ENCODE results near the gene FRA10AC1. TPM values are rescaled to one million over a fixed set of nuclear protein-coding genes. Genes with fewer than 3 reads are reported as not detected.

The FRA10AC1 gene
- total RNA-seq, 1 experiment from 2014 or later: 20.3 TPM

DNA sequence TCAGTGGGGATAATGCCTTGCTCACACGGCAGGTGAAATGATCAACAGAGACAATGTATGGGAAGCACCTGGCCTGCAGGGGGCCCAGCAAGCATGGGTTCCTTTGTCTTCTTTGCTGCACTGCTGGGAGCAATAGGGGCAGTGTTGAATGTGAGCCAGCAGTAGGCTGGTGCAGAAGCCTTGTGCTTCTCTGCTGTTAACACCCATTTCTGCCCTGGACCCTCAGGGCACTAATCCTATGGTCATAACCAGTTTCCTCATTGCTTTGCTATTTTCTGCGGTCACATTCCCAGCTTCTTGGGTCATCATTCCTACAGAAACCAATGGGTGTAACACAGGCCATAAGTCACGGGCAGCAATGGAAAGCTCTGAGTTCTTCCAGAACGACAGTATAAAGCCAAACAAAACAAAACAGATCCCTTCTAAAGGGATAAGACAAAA is 44.5 kb upstream of the FRA10AC1 start:
- in situ Hi-C loops (cut with HindIII; ENCODE audit: low pct_unique_long_range_greater_than_20kb, low sequenced_read_pairs): no loop called here
- POLR2A ChIA-PET: interaction anchor here (0.6 kb wide), 1 partner anchor 30 kb away, joined by 4 read pairs; no protein-coding TSS in a partner anchor
- ATAC-seq (peak; percentile 91), DNase-seq (ENCODE audit: low read depth, low spot score) (peak; percentile 92)
- TF ChIP-seq POLR2AphosphoS5 (IDR thresholded peaks at IDR 0.05; ENCODE audit: low read depth, low read length) (peak; percentile 40; the same call in 1 of the 2 replicates), REST (IDR thresholded peaks at IDR 0.05; ENCODE audit: insufficient read depth in 1 of 2, low read depth in 2 of 2, low read length in 1 of 2) (no peak)
- TF ChIP-seq, protein P1, sequence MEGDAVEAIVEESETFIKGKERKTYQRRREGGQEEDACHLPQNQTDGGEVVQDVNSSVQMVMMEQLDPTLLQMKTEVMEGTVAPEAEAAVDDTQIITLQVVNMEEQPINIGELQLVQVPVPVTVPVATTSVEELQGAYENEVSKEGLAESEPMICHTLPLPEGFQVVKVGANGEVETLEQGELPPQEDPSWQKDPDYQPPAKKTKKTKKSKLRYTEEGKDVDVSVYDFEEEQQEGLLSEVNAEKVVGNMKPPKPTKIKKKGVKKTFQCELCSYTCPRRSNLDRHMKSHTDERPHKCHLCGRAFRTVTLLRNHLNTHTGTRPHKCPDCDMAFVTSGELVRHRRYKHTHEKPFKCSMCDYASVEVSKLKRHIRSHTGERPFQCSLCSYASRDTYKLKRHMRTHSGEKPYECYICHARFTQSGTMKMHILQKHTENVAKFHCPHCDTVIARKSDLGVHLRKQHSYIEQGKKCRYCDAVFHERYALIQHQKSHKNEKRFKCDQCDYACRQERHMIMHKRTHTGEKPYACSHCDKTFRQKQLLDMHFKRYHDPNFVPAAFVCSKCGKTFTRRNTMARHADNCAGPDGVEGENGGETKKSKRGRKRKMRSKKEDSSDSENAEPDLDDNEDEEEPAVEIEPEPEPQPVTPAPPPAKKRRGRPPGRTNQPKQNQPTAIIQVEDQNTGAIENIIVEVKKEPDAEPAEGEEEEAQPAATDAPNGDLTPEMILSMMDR (IDR thresholded peaks at IDR 0.05): peak; percentile 77
- no TSS peak for BruUV-seq (replicated peaks)
- Histone ChIP-seq H3K27ac (ENCODE audit: low read length) (no peak overlapping the region), H3K36me3 (ENCODE audit: control insufficient read depth, insufficient read depth, low read length) (no peaks in the 10 kb centered on the region), H3K4me1 (ENCODE audit: control insufficient read depth, insufficient read depth, low read length) (peaks cover 17% of the 10 kb centered on the region), H3K4me3 (ENCODE audit: low read depth in 2 of 2, low read length in 2 of 2) (no peak overlapping the region), H3K9me3 (ENCODE audit: control insufficient read depth, insufficient read depth, low read depth, low read length) (no peaks in the 10 kb centered on the region), H3K27me3 (ENCODE audit: control insufficient read depth, insufficient read depth, low read length) (no peaks in the 10 kb centered on the region)
- CTCF ChIA-PET: interaction anchor here (0.6 to 4.3 kb wide), 3 partner anchors 68 to 774 kb away, joined by 4 to 51 read pairs (median 10); no protein-coding TSS in a partner anchor
- intact Hi-C loops (cut with micrococcal nuclease; ENCODE audit: unreplicated experiment): no loop called here

DNA sequence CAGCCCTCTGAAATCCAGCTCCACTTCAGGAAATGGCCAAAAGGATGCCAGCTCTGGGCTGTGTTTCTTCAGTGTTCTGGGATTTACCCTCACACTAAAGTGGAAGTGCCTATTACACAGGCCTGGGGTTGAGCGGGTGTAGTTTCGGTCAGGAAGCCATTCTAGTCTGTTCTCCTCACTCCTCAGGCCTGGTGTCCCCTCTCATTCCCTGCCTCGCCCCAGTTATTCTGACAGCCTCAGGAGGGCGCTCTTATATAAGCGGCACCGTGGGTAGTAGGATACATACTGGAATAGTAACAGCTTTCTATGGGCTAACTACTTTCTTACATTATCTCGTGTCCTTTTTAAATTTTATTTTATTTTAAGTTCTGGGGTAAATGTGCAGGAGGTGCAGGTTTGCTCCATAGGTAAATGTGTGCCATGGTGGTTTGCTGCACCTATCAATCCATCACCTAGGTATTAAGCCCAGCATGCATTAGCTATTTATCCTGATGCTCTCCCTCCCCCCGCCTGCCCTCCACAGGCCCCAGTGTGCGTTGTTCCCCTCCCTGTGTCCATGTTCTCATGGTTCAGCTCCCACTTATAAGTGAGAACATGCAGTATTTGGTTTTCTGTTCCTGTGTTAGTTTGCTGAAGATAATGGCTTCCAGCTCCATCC is 43.1 kb upstream of the FRA10AC1 start:
- in situ Hi-C loops (cut with HindIII; ENCODE audit: low pct_unique_long_range_greater_than_20kb, low sequenced_read_pairs): no loop called here
- ChIA-PET POLR2A (no interaction called here), CTCF (interaction anchor here (0.5 to 4.3 kb wide), 7 partner anchors 9 to 337 kb away, joined by 3 to 51 read pairs (median 4); partner anchors contain the start of gene LGI1)
- TF ChIP-seq, protein P1 (IDR thresholded peaks at IDR 0.05): peak; percentile 87
- no peak for TF ChIP-seq POLR2AphosphoS5 (IDR thresholded peaks at IDR 0.05; ENCODE audit: low read depth, low read length)
- no peak overlapping the region for H3K4me3 ChIP-seq (ENCODE audit: low read depth in 2 of 2, low read length in 2 of 2)
- DNase-seq (ENCODE audit: low read depth, low spot score): no peak
- no peaks in the 10 kb centered on the region; the same call in 1 of the 2 replicates for H3K27me3 ChIP-seq (ENCODE audit: control insufficient read depth, insufficient read depth, low read length)
- intact Hi-C loops (cut with micrococcal nuclease; ENCODE audit: unreplicated experiment): loop anchor here (1.0 kb wide), 1 partner anchor 71 kb away; no protein-coding TSS in a partner anchor
- no TSS peak for BruUV-seq (replicated peaks)
- H3K9me3 ChIP-seq (ENCODE audit: control insufficient read depth, insufficient read depth, low read depth, low read length): no peaks in the 10 kb centered on the region
- no peak overlapping the region for H3K27ac ChIP-seq (ENCODE audit: low read length)
- peaks cover 17% of the 10 kb centered on the region for H3K4me1 ChIP-seq (ENCODE audit: control insufficient read depth, insufficient read depth, low read length)
- ATAC-seq: peak; percentile 69
- H3K36me3 ChIP-seq (ENCODE audit: control insufficient read depth, insufficient read depth, low read length): no peaks in the 10 kb centered on the region

Data from Panc1 (cell line).